Ectodermal cell (in vitro differentiated cells): ENCODE measurements around the gene SLC25A13.

Experiments used
- H3K27ac ChIP-seq: 2 replicates; pipeline ENCODE4 v1.7.0; 2013; ENCODE audit warnings: mild to moderate bottlenecking, low read depth, low read length; ENCODE audit not compliant: insufficient read depth, poor library complexity, severe bottlenecking
- H3K27me3 ChIP-seq: 2 replicates; pipeline ENCODE4 v1.7.0; 2013; ENCODE audit warnings: mild to moderate bottlenecking, low read length; ENCODE audit not compliant: insufficient read depth, control insufficient read depth, poor library complexity, severe bottlenecking
- H3K36me3 ChIP-seq: one replicate; pipeline ENCODE4 v1.7.0; 2013; ENCODE audit warnings: low read length; ENCODE audit not compliant: control insufficient read depth, insufficient read depth
- H3K4me1 ChIP-seq: one replicate; pipeline ENCODE4 v1.7.0; 2013; ENCODE audit warnings: low read length; ENCODE audit not compliant: control insufficient read depth, insufficient read depth
- H3K4me3 ChIP-seq: 2 replicates; pipeline ENCODE4 v1.7.0; 2013; ENCODE audit warnings: low read depth, low read length, control low read depth; ENCODE audit not compliant: insufficient read depth
- H3K9me3 ChIP-seq: 2 replicates; pipeline ENCODE4 v1.7.0; 2013; ENCODE audit warnings: mild to moderate bottlenecking, low read length, moderate library complexity; ENCODE audit not compliant: control insufficient read depth
- WGBS, 2 experiments: methylation state at CpG; one replicate each; pipeline ENCODE4 v1.1.7; 2013; ENCODE audit warnings: missing lambda C conversion rate in 2 of 2; 5-methylcytosine and 5-hydroxymethylcytosine counted together

Gene SLC25A13

GRCh38 chr7:96120445-96121225 lies 201.3 kb downstream of the SLC25A13 start:
- H3K27ac ChIP-seq: no peak overlapping the region
- no peak overlapping the region for H3K4me3 ChIP-seq
- H3K36me3 ChIP-seq: peaks cover 7% of the 10 kb centered on the region
- H3K9me3 ChIP-seq: no peaks in the 10 kb centered on the region
- H3K4me1 ChIP-seq: peaks cover 27% of the 10 kb centered on the region
- no peaks in the 10 kb centered on the region for H3K27me3 ChIP-seq
- 90 to 95% methylated on average over 2 of the region's 2 CpGs for WGBS, 2 experiments

DNA sequence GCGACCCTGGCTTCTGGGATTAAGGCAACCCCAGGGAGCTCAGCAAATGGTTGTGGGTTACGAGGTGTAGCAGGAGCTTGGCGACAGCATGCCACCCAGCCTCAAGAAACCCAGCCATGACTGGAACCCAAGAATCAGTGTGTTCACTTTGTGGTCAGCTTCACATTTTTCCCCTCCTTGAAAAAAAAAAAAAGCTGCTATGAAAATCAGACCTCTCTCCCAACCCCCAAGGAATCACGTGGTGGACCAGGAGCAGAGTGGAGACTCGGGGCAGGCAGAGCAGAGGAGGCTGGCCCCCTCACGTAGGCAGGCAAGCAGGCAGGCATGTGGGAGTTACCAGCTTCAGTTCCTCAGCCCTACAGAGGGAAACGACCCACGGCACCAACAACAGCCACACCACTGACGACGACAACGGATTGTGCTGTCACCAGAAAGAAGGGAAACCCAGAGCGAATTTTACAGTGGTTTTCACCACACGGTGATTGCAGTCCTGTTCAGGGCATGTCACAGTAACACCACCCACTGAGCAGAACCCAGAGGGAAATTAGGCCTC lies 203.4 kb downstream of the SLC25A13 start:
- peaks cover 25% of the 10 kb centered on the region for H3K4me1 ChIP-seq
- no peak overlapping the region for H3K4me3 ChIP-seq
- no peaks in the 10 kb centered on the region for H3K27me3 ChIP-seq
- peak overlapping the region; percentile 64 for H3K27ac ChIP-seq
- no peaks in the 10 kb centered on the region for H3K9me3 ChIP-seq
- WGBS, 2 experiments: 44 to 48% methylated on average over 13 of the region's 13 CpGs
- peaks cover 7% of the 10 kb centered on the region for H3K36me3 ChIP-seq

- 90 to 96% methylated on average over 7 of the region's 7 CpGs for WGBS, 2 experiments
- Histone ChIP-seq H3K4me1 (peaks cover 14% of the 10 kb centered on the region), H3K4me3 (no peak overlapping the region), H3K27ac (no peak overlapping the region), H3K27me3 (no peaks in the 10 kb centered on the region), H3K36me3 (peaks cover 6% of the 10 kb centered on the region), H3K9me3 (no peaks in the 10 kb centered on the region)
These were observed 205.7 kb downstream of the SLC25A13 start for GRCh38 chr7:96116173-96116572.

- H3K27ac ChIP-seq: no peak overlapping the region
- peaks cover 11% of the 10 kb centered on the region for H3K4me1 ChIP-seq
- no peaks in the 10 kb centered on the region for H3K36me3 ChIP-seq
- no peak overlapping the region for H3K4me3 ChIP-seq
- no peaks in the 10 kb centered on the region for H3K27me3 ChIP-seq
- WGBS, 2 experiments: 93 to 95% methylated on average over 6 to 7 of the region's 7 CpGs
- H3K9me3 ChIP-seq: no peaks in the 10 kb centered on the region
These were observed 207.7 kb downstream of the SLC25A13 start for GRCh38 chr7:96114190-96114589.

DNA sequence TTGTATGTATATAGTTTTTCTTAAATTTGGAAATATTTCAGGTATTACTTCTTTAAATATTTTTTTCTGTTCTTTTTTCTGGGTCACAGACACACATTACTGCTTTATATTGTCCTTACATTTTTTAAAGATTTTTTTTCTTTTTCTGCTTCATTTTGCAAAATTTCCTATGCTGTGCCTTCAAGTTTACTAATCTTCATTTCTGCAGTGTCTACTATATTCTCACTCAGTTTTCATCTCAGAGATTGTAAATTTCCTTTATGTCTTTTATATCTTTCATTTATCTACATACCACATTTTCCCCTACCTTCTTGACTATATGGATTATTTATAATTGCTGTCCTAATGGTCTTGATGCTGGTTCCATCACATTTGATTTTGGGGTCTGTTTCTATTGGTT lies 210.5 kb downstream of the SLC25A13 start:
- Histone ChIP-seq H3K27me3 (no peaks in the 10 kb centered on the region), H3K36me3 (no peaks in the 10 kb centered on the region), H3K4me3 (no peak overlapping the region), H3K4me1 (no peaks in the 10 kb centered on the region), H3K27ac (no peak overlapping the region), H3K9me3 (no peaks in the 10 kb centered on the region)

DNA sequence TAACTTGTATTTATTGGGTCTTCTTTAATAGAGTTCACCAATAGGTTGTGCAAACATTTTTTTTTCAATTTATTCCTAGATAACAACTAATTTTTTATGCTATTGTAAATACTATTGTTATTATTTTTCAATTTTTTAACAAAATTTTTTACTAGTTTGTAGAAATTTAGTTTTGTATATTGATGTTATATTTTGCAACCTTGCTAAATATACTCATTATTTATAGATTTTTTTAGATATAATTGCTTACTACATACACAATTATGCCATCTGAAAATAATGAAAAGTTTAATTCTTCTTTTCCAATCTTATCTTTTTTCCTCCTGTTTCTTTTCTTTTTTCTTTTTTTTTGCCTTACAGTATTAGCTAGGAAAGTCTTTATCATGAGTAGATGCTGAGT lies 216.9 kb downstream of the SLC25A13 start:
- Histone ChIP-seq H3K4me3 (no peak overlapping the region), H3K9me3 (no peaks in the 10 kb centered on the region), H3K36me3 (no peaks in the 10 kb centered on the region), H3K4me1 (no peaks in the 10 kb centered on the region), H3K27ac (no peak overlapping the region), H3K27me3 (no peaks in the 10 kb centered on the region)

DNA sequence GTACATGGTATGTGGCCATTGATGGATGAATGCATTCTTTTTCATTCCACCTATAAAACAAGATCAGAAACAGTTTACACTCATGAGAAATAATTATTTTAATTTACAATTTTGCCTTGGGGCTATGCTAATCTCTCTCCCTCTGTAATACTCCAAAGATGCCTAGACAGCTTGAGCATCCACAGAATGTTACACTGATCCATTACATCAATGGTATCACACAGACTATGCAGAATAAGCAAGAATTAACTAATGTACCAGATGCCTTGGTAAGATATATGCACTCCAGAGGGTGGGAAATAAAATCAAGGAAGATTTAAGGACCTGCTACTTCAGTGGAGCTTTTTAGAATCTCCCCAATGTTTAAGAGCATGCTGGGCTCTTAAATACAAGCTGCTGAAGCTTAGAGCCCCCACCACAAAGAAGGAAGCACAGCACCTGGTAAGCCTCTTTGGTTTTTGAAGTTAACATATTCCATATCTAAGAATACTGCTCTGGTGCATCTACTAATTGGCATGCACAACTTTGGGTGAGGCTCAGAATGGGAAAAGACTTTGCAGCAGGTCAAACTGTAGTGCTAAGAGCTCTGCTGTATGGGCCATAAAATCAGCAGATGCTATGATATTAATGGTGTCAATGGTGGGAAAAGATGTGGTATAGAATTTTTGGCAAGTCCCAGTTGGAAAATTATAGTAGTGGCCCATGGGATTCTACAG lies 219.6 kb downstream of the SLC25A13 start:
- no peak overlapping the region for H3K27ac ChIP-seq
- H3K9me3 ChIP-seq: no peaks in the 10 kb centered on the region
- no peaks in the 10 kb centered on the region for H3K4me1 ChIP-seq
- H3K4me3 ChIP-seq: no peak overlapping the region
- H3K27me3 ChIP-seq: no peaks in the 10 kb centered on the region
- H3K36me3 ChIP-seq: no peaks in the 10 kb centered on the region

DNA sequence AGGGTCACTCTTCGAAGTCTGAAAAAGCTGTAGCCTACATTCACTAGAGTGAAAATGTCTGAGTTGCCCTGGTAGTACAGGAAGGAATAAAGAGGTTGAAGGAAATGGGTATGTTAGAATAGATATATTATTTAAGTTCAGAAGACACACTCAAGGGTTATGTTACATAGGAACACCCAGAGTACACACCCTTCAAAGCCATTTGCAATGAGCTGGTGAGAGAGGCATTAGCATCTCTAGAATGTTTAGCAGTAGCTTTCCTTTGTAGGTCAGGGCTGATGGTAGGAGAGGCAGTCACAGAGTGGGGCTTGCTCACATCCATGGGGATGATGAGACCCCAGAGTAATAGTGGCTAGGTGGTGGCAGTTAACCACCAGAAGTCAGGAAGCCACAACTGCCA lies 221.2 kb downstream of the SLC25A13 start:
- WGBS, 2 experiments: 93 to 100% methylated on average over 1 of the region's 1 CpG
- no peak overlapping the region for H3K4me3 ChIP-seq
- H3K9me3 ChIP-seq: no peaks in the 10 kb centered on the region

GRCh38 chr7:96097835-96098234 lies 224.1 kb downstream of the SLC25A13 start:
- no peaks in the 10 kb centered on the region for H3K9me3 ChIP-seq
- H3K27me3 ChIP-seq: no peaks in the 10 kb centered on the region
- H3K4me3 ChIP-seq: no peak overlapping the region
- no peaks in the 10 kb centered on the region for H3K4me1 ChIP-seq
- H3K27ac ChIP-seq: no peak overlapping the region
- H3K36me3 ChIP-seq: no peaks in the 10 kb centered on the region
- WGBS, 2 experiments: 92 to 98% methylated on average over 2 of the region's 2 CpGs

More for the DNA sequence above, 221.2 kb downstream of the SLC25A13 start:
- H3K36me3 ChIP-seq: no peaks in the 10 kb centered on the region
- H3K27me3 ChIP-seq: no peaks in the 10 kb centered on the region
- no peak overlapping the region for H3K27ac ChIP-seq
- H3K4me1 ChIP-seq: no peaks in the 10 kb centered on the region

DNA sequence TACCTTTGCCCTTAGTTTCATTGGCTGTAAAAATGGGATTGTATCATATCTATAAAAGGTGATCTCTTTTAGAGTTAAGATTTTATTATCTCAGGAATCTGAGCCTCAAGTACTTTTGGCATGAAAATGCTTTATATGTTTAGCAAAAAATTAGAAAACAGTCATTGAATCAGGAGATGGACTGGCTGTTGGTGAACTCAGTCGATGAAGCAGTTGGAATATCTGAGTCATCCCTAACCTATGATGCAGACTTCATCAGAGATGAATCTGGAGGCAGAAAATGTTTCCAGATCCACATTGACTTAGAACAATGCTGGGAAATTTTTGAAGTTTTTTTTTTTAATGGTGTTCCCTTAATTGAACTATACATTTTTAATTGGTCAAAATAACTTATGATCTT lies 228.5 kb downstream of the SLC25A13 start:
- H3K4me3 ChIP-seq: no peak overlapping the region
- H3K27ac ChIP-seq: no peak overlapping the region
- WGBS, 2 experiments: 83 to 88% methylated on average over 1 of the region's 1 CpG
- no peaks in the 10 kb centered on the region for H3K27me3 ChIP-seq
- H3K36me3 ChIP-seq: no peaks in the 10 kb centered on the region
- no peaks in the 10 kb centered on the region for H3K9me3 ChIP-seq
- H3K4me1 ChIP-seq: no peaks in the 10 kb centered on the region
